B cell (primary cell): Measurements from ENCODE around the gene BICRAL. TPM values are rescaled to one million over a fixed set of nuclear protein-coding genes. Genes with fewer than 3 reads are reported as not detected.

Experiments used
- ATAC-seq: fragments of 200-7000 bp; cut with Tn5 transposase; one replicate; pipeline ENCODE4 v1.10.0; 2021; ENCODE audit warnings: low read depth, mild to moderate bottlenecking, moderate number of reproducible peaks, moderate library complexity
- CTCF ChIA-PET: fragments of 350-600 bp; sonication (Branson Sonifier 250); formaldehyde crosslinking; loops from one replicate; lab custom pipeline; 2021; ENCODE audit warnings: antibody characterized with exemption, inconsistent platforms; lab: Charles Lee
- POLR2A ChIA-PET: fragments of 350-600 bp; sonication (Branson Sonifier 250); formaldehyde crosslinking; loops from one replicate; lab custom pipeline; 2021; ENCODE audit warnings: antibody characterized with exemption; lab: Charles Lee
- DNase-seq: peaks from one replicate; pipeline ENCODE4 v3.0.0; 2013
- H2AFZ ChIP-seq: 2 replicates; pipeline ENCODE4 v1.6.1; 2012; ENCODE audit warnings: mild to moderate bottlenecking, low read depth, low read length; ENCODE audit not compliant: insufficient read depth, poor library complexity, severe bottlenecking
- H3K27ac ChIP-seq, 2 donors: 1 replicate in 1 of 2; 2 replicates in 1 of 2; pipeline ENCODE4 v1.5.1; 2012 to 2013; ENCODE audit warnings: low read length in 2 of 2, mild to moderate bottlenecking in 2 of 2, moderate library complexity in 1 of 2
- H3K27me3 ChIP-seq, 4 experiments: fragments of 200-600 bp in 1 of 4; sonication (generic) in 1 of 4; replicated peaks in 1 of 4; 1 replicate in 2 of 4; 2 replicates in 2 of 4; pipeline versions ENCODE4 v1.6.1 to v1.7.0; 2013 to 2016; ENCODE audit warnings: low read length in 3 of 4, mild to moderate bottlenecking in 2 of 4, mixed read lengths in 1 of 4, moderate library complexity in 1 of 4; ENCODE audit not compliant: insufficient read depth in 4 of 4, control insufficient read depth in 3 of 4; ENCODE audit errors: control extremely low read depth in 1 of 4
- H3K36me3 ChIP-seq, 2 experiments: replicated peaks in 1 of 2; 1 replicate in 1 of 2; 2 replicates in 1 of 2; pipeline versions ENCODE4 v1.6.1 to v1.7.1; 2013; ENCODE audit warnings: low read length in 1 of 2; ENCODE audit not compliant: insufficient read depth in 2 of 2, control insufficient read depth in 1 of 2; ENCODE audit errors: control extremely low read depth in 1 of 2, extremely low read depth in 1 of 2
- H3K4me1 ChIP-seq, 2 donors: fragments of 200-600 bp in 1 of 2; sonication (generic) in 1 of 2; 1 replicate in 1 of 2; 2 replicates in 1 of 2; pipeline versions ENCODE4 v1.5.1 to v1.6.1; 2013 to 2017; ENCODE audit warnings: low read length in 2 of 2; ENCODE audit not compliant: control insufficient read depth in 2 of 2, insufficient read depth in 2 of 2
- H3K4me2 ChIP-seq: replicated peaks from 2 replicates; pipeline ENCODE3; 2012; ENCODE audit warnings: mild to moderate bottlenecking, low read depth, low read length; ENCODE audit not compliant: poor library complexity, severe bottlenecking
- H3K4me3 ChIP-seq, 5 experiments: fragments of 200-600 bp in 1 of 5; sonication (generic) in 1 of 5; 1 replicate in 3 of 5; 2 replicates in 2 of 5; pipeline versions ENCODE4 v1.5.1 to v1.7.0; 2011 to 2016; ENCODE audit warnings: low read length in 4 of 5, mild to moderate bottlenecking in 4 of 5, low read depth in 2 of 5, control low read depth in 1 of 5, moderate library complexity in 1 of 5; ENCODE audit not compliant: insufficient read depth in 1 of 5; ENCODE audit errors: control extremely low read depth in 1 of 5, extremely low read depth in 1 of 5
- H3K79me2 ChIP-seq: fragments of 200-600 bp; sonication (generic); one replicate; pipeline ENCODE4 v1.6.0; 2016; ENCODE audit warnings: low read length; ENCODE audit not compliant: control insufficient read depth, insufficient read depth
- H3K9ac ChIP-seq: fragments of 200-600 bp; sonication (generic); 2 replicates; pipeline ENCODE4 v1.6.1; 2017; ENCODE audit warnings: mild to moderate bottlenecking, low read length, moderate library complexity
- H3K9me3 ChIP-seq, 3 donors: one replicate each; pipeline versions ENCODE4 v1.6.1 to v1.7.1; 2013; ENCODE audit warnings: low read length in 2 of 3; ENCODE audit not compliant: control insufficient read depth in 2 of 3, insufficient read depth in 1 of 3; ENCODE audit errors: control extremely low read depth in 1 of 3
- H4K20me1 ChIP-seq: 2 replicates; pipeline ENCODE4 v1.6.0; 2012; ENCODE audit warnings: mild to moderate bottlenecking, low read length; ENCODE audit not compliant: insufficient read depth, control insufficient read depth, poor library complexity, severe bottlenecking
- H3K27ac Mint-ChIP-seq: one replicate; pipeline ENCODE4 v1.8.0; 2021; ENCODE audit warnings: mixed read lengths
- H3K27me3 Mint-ChIP-seq: one replicate; pipeline ENCODE4 v1.8.0; 2021; ENCODE audit warnings: mixed read lengths
- H3K4me1 Mint-ChIP-seq: one replicate; pipeline ENCODE4 v1.8.0; 2021; ENCODE audit warnings: mixed read lengths
- H3K4me3 Mint-ChIP-seq: one replicate; pipeline ENCODE4 v1.8.0; 2021; ENCODE audit warnings: mixed read lengths
- H3K9me3 Mint-ChIP-seq: one replicate; pipeline ENCODE4 v1.8.0; 2022; ENCODE audit warnings: mixed read lengths; ENCODE audit not compliant: insufficient read depth
- EZH2 ChIP-seq: IDR thresholded peaks from 2 replicates; pipeline ENCODE4 v1.6.1; 2012; ENCODE audit warnings: borderline replicate concordance, low read depth, mild to moderate bottlenecking, moderate library complexity, low read length; ENCODE audit not compliant: insufficient read depth, poor library complexity, severe bottlenecking
- WGBS: methylation state at CpG from one replicate; pipeline ENCODE4 v1.1.5; 2013; ENCODE audit warnings: missing lambda C conversion rate; ENCODE audit not compliant: insufficient coverage; 5-methylcytosine and 5-hydroxymethylcytosine counted together
- intact Hi-C: fragments of 100-400 bp; cut with micrococcal nuclease; formaldehyde crosslinking; loops from one replicate; pipeline ENCODE4 v1.10.0; 2022
- polyA plus RNA-seq: library from polyadenylated mRNA; depleted of rRNA; stranded (reverse); fragments of >200 nt; gene quantifications from 2 replicates; pipeline ENCODE4 v1.2.3, GENCODE V29; 2012
- total RNA-seq, 2 donors: library from RNA; stranded (reverse); fragments of 120-200 nt in 1 of 2; gene quantifications; 1 replicate in 1 of 2; 2 replicates in 1 of 2; pipeline versions ENCODE4 v1.2.3 to v1.2.4, GENCODE V29; 2013 to 2022
- TF ChIP-seq, protein P1 (sequence below): fragments of 200-600 bp; IDR thresholded peaks from one replicate; pipeline ENCODE4 v1.8.0; 2022; ENCODE audit warnings: antibody characterized with exemption, mild to moderate bottlenecking

The BICRAL gene
- total and polyA plus RNA-seq, 2 donors (not counting 1 experiment from before 2014, with no cell fraction given), result 17.5 to 34.1 TPM

DNA sequence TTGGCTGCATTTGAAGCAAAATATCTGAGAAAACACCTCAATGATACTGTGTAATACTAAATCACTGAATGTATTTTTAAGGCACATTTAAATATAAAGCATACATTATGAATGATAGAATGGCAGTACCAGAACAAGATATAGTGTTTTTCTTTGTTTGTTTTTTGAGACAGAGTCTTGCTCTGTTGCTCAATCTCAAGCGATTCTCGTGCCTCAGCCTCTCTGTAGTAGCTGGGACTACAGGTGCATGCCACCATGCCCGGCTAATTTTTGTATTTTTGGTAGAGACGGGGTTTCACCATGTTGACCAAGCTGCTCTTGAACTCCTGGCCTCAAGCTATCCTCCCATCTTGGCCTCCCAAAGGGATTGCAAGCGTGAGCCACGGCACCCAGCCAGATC, 2.3 kb upstream of the BICRAL start:
- Mint-ChIP-seq H3K27ac (peak overlapping the region; percentile 88), H3K27me3 (no peaks in the 10 kb centered on the region), H3K4me1 (peaks cover 56% of the 10 kb centered on the region), H3K9me3 (peaks cover 2% of the 10 kb centered on the region), H3K4me3 (peak overlapping the region; percentile 34)
- no peak for TF ChIP-seq EZH2
- TF ChIP-seq, protein P1, sequence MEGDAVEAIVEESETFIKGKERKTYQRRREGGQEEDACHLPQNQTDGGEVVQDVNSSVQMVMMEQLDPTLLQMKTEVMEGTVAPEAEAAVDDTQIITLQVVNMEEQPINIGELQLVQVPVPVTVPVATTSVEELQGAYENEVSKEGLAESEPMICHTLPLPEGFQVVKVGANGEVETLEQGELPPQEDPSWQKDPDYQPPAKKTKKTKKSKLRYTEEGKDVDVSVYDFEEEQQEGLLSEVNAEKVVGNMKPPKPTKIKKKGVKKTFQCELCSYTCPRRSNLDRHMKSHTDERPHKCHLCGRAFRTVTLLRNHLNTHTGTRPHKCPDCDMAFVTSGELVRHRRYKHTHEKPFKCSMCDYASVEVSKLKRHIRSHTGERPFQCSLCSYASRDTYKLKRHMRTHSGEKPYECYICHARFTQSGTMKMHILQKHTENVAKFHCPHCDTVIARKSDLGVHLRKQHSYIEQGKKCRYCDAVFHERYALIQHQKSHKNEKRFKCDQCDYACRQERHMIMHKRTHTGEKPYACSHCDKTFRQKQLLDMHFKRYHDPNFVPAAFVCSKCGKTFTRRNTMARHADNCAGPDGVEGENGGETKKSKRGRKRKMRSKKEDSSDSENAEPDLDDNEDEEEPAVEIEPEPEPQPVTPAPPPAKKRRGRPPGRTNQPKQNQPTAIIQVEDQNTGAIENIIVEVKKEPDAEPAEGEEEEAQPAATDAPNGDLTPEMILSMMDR, result no peak
- ATAC-seq (no peak), DNase-seq (no peak)
- H3K9ac ChIP-seq, result no peak overlapping the region
- peak overlapping the region; percentile 27 for H3K4me2 ChIP-seq
- ChIA-PET POLR2A (interaction anchor here (3.3 to 8.9 kb wide), 2 partner anchors 9 to 32 kb away, joined by 61 to 198 read pairs; partner anchors contain the start of gene TBCC), CTCF (interaction anchor here (0.8 to 1.3 kb wide), 2 partner anchors 9 to 53 kb away, joined by 3 to 5 read pairs; no protein-coding TSS in a partner anchor)
- H3K27ac ChIP-seq, result peak overlapping the region in 1 of 2 donors; percentile 48
- peaks cover 36% of the 10 kb centered on the region for H3K79me2 ChIP-seq
- H3K4me1 ChIP-seq, result peaks cover 50 to 53% of the 10 kb centered on the region in 2 donors
- H3K36me3 ChIP-seq, result no peaks in the 10 kb centered on the region
- H4K20me1 ChIP-seq, result no peaks in the 10 kb centered on the region
- H3K9me3 ChIP-seq, result no peaks in the 10 kb centered on the region
- H3K27me3 ChIP-seq, result no peaks in the 10 kb centered on the region
- no peak overlapping the region for H3K4me3 ChIP-seq
- intact Hi-C loops, result loop anchor here (5.0 kb wide), 1 partner anchor 38 kb away; no protein-coding TSS in a partner anchor
- H2AFZ ChIP-seq, result no peak overlapping the region
- 45% methylated on average over 5 of the region's 6 CpGs for WGBS

DNA sequence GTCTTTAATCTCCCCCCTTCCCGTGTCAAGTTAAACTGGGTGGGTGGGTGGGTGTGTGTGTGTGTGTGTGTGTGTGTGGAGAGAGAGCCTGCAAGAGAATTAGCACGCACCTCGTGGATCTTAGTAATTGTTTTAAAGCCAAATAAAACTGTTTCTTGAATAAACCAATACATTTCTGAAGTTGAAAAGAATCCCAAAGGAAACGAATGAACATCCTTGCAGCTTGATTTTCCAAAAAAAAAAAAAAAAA, 381 bp upstream of the BICRAL start:
- peak; percentile 50 for DNase-seq
- H3K9me3 ChIP-seq, result no peaks in the 10 kb centered on the region
- TF ChIP-seq EZH2, result no peak
- TF ChIP-seq, protein P1, result no peak
- intact Hi-C loops, result loop anchor here (10.0 kb wide), 1 partner anchor 217 kb away; the partner anchor contains the start of gene UBR2
- no peaks in the 10 kb centered on the region for H3K36me3 ChIP-seq
- H3K27ac ChIP-seq, result peak overlapping the region; percentile 71 to 100
- Mint-ChIP-seq H3K4me1 (peaks cover 54% of the 10 kb centered on the region), H3K27ac (peak overlapping the region; percentile 100), H3K4me3 (peak overlapping the region; percentile 93), H3K9me3 (peaks cover 2% of the 10 kb centered on the region), H3K27me3 (no peaks in the 10 kb centered on the region)
- peaks cover 55% of the 10 kb centered on the region for H3K79me2 ChIP-seq
- H3K9ac ChIP-seq, result peak overlapping the region; percentile 98
- ChIA-PET POLR2A (interaction anchor here (0.6 to 8.9 kb wide), 11 partner anchors 11 to 1319 kb away, joined by 3 to 426 read pairs (median 15); partner anchors contain the start of genes CNPY3, RPL7L1 and TBCC), CTCF (interaction anchor here (1.0 to 4.5 kb wide), 6 partner anchors 10 to 1466 kb away, joined by 3 to 29 read pairs (median 11); partner anchors contain the start of genes HSP90AB1, RPL7L1 and TBCC)
- WGBS, result no CpG with 5 or more reads among the region's 4 CpGs
- peak overlapping the region; percentile 80 for H3K4me2 ChIP-seq
- no peak for ATAC-seq
- H3K4me3 ChIP-seq, result peak overlapping the region; percentile 28 to 98 (median 60)
- no peak overlapping the region for H2AFZ ChIP-seq
- H3K27me3 ChIP-seq, result no peaks in the 10 kb centered on the region
- H3K4me1 ChIP-seq, result peaks cover 54 to 58% of the 10 kb centered on the region in 2 donors
- no peaks in the 10 kb centered on the region for H4K20me1 ChIP-seq
